LNCAP (cell line): ENCODE data around the gene SMIM33.

ENCODE experiments used
- TF ChIP-seq, protein P1 (sequence below): fragments of 450-650 bp; IDR thresholded peaks from 2 replicates; pipeline ENCODE4 v1.5.1; 2017; ENCODE audit warnings: mild to moderate bottlenecking

Gene SMIM33

GRCh38 chr5:139473565-139473964, 2.8 kb downstream of the SMIM33 start:
- TF ChIP-seq, protein P1, sequence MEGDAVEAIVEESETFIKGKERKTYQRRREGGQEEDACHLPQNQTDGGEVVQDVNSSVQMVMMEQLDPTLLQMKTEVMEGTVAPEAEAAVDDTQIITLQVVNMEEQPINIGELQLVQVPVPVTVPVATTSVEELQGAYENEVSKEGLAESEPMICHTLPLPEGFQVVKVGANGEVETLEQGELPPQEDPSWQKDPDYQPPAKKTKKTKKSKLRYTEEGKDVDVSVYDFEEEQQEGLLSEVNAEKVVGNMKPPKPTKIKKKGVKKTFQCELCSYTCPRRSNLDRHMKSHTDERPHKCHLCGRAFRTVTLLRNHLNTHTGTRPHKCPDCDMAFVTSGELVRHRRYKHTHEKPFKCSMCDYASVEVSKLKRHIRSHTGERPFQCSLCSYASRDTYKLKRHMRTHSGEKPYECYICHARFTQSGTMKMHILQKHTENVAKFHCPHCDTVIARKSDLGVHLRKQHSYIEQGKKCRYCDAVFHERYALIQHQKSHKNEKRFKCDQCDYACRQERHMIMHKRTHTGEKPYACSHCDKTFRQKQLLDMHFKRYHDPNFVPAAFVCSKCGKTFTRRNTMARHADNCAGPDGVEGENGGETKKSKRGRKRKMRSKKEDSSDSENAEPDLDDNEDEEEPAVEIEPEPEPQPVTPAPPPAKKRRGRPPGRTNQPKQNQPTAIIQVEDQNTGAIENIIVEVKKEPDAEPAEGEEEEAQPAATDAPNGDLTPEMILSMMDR = no peak

DNA sequence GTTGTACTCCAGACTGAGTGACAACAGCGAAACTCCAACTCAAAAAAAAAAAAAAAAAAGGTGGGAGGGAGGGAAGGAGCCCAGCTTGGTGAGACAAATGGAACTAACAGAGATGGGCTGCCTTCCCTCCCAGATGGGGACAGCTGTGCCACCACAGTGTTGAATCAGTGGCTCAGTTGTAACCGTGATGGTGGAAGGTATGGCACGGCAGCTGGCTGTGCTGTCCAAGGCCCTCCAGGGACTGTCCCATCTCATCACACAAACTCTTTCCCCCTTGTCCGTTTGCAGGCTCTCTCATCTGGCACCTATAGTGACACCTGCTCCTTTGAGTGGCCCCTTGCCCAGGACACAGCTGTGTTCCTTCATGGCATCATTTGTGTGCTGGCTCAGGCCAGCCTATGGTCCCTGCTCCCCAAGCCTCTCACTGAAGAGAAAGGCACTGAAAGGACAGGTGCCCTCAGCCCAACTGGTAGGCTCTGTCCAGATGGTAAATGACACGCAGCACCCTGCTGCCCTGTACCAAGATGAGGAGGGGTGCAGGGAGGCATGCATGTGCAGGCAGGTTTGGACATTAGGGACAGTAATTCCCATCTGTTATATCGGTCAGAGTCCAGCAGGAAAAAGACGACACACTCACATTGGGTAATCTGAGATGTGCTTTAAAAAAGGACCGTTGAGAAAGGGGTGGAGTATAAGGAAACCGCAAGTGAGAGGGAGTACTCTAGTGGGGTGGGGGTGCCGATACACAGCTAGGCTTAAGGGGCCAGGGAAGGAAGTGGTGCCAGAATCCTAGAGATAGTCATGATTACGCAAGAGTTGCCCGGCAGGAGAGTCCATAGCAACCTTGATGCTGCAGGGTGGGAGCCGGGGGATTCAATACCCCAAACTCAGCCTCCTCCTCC, 4.3 kb downstream of the SMIM33 start:
- TF ChIP-seq, protein P1 = no peak

GRCh38 chr5:139475865-139476617, 5.2 kb downstream of the SMIM33 start:
- TF ChIP-seq, protein P1 = no peak

DNA sequence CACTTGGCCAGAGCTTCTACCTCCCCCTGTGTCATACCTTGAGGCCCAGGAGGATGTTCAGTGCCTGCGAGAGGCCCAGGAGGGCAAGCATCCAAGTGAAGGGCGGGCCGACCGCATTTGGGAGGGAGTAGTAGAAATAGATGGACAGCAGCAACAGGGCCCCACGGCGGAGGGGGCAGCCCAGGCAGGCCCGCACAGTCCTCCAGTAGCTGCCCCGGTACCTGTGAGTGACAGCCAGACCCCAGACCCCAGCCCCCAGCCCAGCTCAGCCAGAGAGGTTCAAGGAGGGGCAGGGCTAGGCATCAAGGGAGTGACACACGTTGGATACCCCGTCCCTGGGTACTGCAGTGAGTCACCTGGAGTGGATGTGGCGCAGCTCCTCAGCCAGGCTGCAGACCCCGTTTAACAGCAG, 10.3 kb downstream of the SMIM33 start:
- TF ChIP-seq, protein P1 = no peak

DNA sequence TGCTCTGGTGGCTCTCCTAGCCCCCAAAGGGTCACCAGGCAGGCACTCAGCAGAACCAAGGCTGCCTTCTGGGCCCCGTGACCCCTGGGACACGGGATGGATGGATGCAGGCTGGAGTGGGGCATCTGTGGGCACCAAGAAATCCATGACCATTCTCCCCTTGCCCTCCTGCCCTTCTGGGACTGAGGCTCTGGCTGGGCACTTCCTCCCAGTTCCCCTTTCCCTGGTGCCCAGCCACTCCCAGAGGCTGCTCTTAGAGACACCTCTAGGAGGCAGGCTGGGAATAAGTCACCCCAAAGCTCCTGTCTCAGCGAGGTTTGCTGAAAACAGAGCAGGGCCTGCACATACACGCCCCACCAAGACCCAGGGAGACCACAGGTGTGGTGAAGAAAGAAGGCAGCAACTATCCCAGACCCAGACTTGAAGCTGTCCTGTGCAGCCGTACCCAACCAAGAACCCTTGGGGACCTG, 10.8 kb downstream of the SMIM33 start:
- TF ChIP-seq, protein P1 = no peak

- TF ChIP-seq, protein P1 = no peak
Observed at GRCh38 chr5:139482050-139482889, 11.5 kb downstream of the SMIM33 start, which contains the start of gene STING1. STING1 (minus strand) TSS chr5:139482758; CDS start chr5:139481704, 1,054 bp downstream.

GRCh38 chr5:139486201-139486600, 15.4 kb downstream of the SMIM33 start:
- TF ChIP-seq, protein P1 = no peak
